RCC 7860 (cell line): ENCODE data around the gene SVIL.
"Not testable (repeated sequence)": the region's sequence is repeated elsewhere in the genome, so short reads cannot be mapped to it uniquely, and the experiment has no call there.

Experiments used
- DNase-seq: peaks from one replicate; pipeline ENCODE4 v3.0.0-alpha.2; 2015; ENCODE audit warnings: low spot score
- FAIRE-seq: peaks from 2 replicates; lab custom pipeline; 2012; peaks lifted over from hg19 to GRCh38; lab: Jason Lieb, UNC

The SVIL gene

GRCh38 chr10:29582769-29583168 is 52.0 kb downstream of the SVIL start:
- not testable (repeated sequence) for FAIRE-seq, DNase-seq

GRCh38 chr10:29579455-29579970 is 55.3 kb downstream of the SVIL start:
- FAIRE-seq (no peak), DNase-seq (no peak)

- DNase-seq (no peak), FAIRE-seq (no peak)
Observed at GRCh38 chr10:29578457-29578856, 56.3 kb downstream of the SVIL start.

DNA sequence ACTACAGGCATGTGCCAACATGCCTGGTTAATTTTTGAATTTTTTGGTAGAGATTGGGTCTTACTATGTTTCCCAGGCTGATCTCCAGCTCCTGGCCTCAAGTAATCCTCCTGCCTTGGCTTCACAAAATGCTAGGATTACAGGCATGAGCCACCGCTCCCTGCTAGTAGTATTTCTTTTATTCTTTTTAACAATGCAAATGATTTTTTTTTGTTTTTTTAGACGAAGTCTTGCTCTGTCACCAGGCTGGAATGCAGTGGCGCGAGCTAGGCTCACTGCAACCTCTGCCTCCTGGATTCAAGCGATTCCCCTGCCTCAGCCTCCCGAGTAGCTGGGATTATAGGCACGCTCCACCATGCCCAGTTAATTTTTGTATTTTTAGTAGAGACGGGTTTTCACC is 58.1 kb downstream of the SVIL start:
- FAIRE-seq (no peak), DNase-seq (no peak)

- FAIRE-seq (no peak), DNase-seq (no peak)
Observed at GRCh38 chr10:29575098-29575455, 59.7 kb downstream of the SVIL start.

GRCh38 chr10:29574212-29575097 is 60.3 kb downstream of the SVIL start:
- not testable (repeated sequence) for DNase-seq, FAIRE-seq

GRCh38 chr10:29570248-29570647 is 64.5 kb downstream of the SVIL start:
- FAIRE-seq = not testable (repeated sequence)

DNA sequence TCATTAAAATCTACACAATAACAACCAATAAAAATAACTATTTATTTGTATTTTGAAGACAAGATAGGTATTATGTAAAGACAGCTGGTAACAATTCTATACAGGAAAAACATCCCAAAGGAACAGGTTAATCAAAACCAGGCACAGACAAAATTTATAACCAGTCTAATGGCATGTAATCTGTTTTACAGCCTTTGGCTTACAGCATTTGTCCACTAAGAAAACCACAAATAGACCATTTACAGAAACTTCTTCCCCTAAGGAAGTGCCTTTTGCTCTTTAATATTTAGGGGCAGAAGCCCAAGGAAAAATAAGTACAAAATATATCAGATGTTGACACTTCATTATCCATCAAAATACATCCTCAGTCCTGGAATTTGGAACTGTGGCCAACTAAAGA is 65.0 kb downstream of the SVIL start:
- no peak for FAIRE-seq
- DNase-seq = no peak

More at GRCh38 chr10:29570248-29570647, 64.5 kb downstream of the SVIL start:
- not testable (repeated sequence) for DNase-seq

DNA sequence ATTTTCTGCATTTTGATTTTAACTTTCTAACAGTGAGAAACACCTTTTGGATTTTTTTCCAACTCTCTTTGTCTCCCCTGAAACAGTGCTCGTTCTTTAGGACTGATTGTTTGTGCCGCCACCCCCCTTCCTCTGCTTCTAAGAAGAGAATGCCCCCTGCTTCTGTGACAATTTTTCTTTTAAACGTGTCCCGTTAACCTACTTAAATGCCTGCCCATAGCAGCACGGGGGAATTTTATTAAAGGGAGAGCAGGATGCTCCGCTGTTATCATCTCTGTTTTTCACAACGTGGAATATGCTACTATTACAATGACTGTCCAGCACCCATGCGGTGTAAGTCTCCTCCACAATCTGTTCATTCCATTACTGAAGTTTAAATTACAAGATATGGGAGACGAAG is 67.8 kb downstream of the SVIL start:
- DNase-seq (no peak), FAIRE-seq (no peak)

DNA sequence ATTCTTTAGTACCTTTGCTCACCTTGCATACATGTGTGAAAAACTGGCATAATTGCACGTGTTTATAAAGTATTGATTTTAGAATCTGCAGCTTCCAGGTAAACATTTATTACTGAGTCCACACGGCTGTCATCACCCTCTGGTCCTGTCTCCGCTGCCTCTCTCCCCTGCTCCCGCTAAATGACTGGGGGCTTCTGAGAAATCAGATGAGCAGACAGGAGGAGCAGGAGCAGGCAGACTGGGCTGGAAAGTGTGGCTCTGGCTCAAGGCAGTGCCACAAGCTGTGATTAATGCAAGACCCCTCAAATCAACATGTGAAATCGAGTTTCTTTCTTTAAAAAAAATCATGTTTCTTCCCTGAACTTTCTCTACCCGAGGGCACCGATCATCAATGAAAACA is 68.6 kb downstream of the SVIL start:
- not testable (repeated sequence) for FAIRE-seq, DNase-seq

DNA sequence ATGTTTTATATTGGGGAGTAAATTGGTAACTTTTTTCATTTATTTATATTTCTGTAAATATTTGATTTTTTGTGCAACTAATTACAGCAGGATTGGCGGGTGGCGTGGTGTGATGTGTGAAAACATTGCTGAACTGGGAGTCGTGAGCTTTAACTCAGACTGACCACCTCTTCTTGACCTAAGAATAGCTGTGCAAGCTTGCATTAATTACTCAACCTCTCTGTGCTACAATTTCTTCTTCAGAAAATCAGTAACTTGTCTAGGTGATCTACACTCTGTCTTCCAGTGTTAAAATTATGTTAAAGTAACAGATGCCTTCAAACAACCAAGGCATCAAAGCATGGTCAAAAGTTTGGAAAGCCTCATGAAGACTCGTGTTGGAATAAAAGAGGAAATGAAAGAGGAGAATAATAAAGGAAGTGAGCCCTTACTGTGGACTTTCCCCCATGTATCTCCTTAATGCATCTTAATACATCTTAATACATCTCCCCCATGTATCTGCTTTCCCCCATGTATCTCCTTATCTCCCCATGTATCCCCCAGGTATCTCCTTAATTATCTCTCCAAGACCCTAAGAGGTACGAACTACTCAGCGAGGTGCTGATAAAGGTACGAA is 71.2 kb downstream of the SVIL start:
- no peak for DNase-seq
- no peak for FAIRE-seq

DNA sequence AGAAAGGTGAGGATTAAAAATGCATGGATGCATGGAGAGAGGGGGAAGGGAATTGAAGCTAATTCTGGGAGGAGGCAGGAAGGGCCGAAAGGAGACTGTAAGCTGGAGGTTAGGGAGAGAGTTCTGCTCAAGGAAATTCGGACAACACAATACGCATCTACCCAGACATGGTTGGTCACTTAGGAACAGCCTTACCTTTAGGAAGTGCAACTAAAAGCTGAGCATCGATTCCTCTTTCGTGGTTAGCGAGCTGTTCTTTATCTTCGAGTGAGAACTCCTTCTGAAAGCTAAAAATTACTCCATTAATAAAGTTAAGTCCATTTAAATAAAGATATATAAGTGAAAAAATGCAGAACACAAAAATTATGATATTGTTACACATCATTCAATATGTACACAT is 71.8 kb downstream of the SVIL start:
- FAIRE-seq, DNase-seq: not testable (repeated sequence)

DNA sequence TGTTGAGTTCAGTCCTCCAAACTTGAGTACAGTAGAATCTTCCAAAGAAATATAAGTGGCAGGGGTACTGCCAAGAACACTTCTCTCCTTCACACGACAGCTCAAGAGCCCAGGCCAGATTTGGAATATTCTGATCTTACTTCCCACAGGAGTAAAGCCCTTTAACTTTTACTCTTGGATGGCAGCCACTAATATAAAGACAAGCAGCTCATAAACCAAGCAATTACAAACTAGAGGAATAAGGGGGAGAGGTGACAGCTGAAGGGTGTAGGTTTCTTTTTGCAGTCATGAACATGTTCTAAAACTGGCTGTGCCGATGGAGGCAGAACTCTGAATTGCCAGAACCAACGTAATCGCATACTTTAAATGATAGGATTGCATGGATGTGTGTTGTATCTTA is 74.8 kb downstream of the SVIL start:
- FAIRE-seq (no peak), DNase-seq (no peak)

DNA sequence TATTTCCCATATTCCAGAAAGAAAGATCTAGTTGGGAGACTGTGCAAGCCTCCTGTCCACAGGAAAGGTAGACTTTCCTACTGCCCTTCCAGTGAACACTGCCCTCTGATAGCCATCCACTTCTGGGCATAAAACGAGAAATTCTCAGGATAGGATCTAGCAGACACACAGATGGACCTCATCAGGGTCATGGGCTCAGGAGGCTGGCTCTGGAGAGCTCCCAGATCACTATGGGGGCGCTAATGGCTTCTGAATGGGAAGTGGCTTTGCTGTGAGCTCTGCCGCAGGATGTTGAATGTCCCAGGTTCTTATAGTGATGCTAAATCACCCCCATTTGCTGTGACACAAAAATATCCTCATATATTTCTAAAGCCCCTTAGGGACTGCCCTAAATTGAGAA is 77.1 kb downstream of the SVIL start:
- DNase-seq = no peak
- FAIRE-seq = no peak

DNA sequence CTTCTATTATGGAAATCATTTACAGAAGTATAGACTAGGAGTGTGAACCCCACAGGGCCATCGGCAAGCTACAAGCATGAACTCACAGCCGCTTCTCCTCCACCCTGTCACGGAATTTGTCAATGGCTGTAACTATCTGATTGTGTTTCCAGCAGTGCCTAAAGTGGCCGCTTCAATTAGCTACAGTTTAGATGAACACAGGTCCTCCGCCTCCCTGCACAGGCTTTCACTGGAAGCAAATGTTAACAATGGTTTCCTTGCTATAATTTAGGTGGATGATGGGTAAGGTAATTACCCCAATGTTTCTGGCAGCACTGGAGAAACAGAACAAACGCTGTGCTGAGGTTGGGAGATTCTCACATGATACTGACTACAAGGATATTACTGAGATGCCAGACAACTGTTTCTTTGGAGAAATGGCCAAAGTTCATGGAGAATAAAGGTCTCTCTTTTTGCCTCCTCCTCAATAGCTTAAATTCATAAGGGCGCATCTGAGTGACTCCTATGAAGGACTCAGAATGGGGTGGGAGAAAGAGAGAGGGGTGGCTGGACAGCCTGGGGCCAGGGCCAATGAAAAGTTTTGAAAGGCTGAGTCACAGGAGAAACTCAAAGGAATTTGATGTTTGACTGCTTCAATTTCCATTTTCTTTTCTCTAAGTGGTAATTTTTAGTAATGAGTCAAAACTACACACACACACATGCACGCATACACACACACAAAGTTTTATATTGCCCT is 78.9 kb downstream of the SVIL start:
- FAIRE-seq (no peak), DNase-seq (no peak)

- DNase-seq = no peak
- no peak for FAIRE-seq
Observed at GRCh38 chr10:29555091-29555745, 79.6 kb downstream of the SVIL start.

- no peak for FAIRE-seq
- DNase-seq = no peak
Observed at GRCh38 chr10:29554660-29555059, 80.1 kb downstream of the SVIL start.

GRCh38 chr10:29553544-29554250 is 81.1 kb downstream of the SVIL start:
- FAIRE-seq = no peak
- DNase-seq = no peak

DNA sequence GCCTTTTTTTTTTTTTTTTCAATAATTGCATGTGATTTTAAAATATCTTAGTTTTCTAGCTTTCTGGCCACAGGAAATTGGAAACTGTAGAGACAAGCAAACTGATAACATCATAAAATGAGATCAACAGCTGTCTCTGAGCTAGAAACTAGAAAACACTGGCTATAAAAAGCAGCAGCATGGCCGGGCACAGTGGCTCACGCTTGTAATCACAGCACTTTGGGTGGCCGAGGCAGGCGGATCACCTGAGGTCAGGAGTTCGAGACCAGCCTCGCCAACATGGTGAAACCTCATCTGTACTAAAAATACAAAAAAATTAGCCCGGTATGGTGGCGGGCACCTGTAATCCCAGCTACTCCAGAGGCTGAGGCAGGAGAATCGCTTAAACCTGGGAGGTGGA is 81.7 kb downstream of the SVIL start:
- FAIRE-seq, DNase-seq: not testable (repeated sequence)

DNA sequence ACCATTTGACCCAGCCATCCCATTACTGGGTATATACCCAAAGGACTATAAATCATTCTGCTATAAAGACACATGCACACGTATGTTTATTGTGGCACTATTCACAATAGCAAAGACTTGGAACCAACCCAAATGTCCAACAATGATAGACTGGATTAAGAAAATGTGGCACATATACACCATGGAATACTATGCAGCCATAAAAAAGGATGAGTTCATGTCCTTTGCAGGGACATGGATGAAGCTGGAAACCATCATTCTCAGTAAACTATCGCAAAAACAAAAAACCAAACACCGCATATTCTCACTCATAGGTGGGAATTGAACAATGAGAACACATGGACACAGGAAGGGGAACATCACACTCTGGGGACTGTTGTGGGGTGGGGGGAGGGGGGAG is 85.3 kb downstream of the SVIL start:
- FAIRE-seq = not testable (repeated sequence)

More for the DNA sequence above, 85.3 kb downstream of the SVIL start:
- not testable (repeated sequence) for DNase-seq
